CD1c-positive myeloid dendritic cell (primary cell): ENCODE data around the gene ENTREP3.
"Not testable (repeated sequence)": the region's sequence is repeated elsewhere in the genome, so short reads cannot be mapped to it uniquely, and the experiment has no call there.

Experiments used
- DNase-seq: peaks from one replicate; pipeline ENCODE4 v3.0.0-alpha.2; 2016; ENCODE audit errors: extremely low spot score

The ENTREP3 gene

DNA sequence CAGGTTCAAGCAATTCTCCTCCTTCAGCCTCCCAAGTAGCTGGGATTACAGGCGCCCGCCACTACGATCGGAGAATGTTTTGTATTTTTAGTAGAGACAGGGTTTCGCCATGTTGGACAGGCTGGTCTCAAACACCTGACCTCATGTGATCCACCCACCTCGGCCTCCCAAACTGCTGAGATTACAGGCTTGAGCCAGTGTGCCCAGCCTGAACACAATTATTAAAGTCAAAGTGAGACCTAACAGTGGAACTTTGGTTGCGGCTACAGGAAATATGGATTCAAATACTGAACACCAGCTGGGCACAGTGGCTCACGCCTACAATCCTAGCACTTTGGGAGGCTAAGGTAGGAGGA lies 29.9 kb downstream of the ENTREP3 start:
- DNase-seq = not testable (repeated sequence)

- peak; percentile 55 for DNase-seq
These were observed 32.2 kb downstream of the ENTREP3 start for GRCh38 chr1:155223047-155223446.

DNA sequence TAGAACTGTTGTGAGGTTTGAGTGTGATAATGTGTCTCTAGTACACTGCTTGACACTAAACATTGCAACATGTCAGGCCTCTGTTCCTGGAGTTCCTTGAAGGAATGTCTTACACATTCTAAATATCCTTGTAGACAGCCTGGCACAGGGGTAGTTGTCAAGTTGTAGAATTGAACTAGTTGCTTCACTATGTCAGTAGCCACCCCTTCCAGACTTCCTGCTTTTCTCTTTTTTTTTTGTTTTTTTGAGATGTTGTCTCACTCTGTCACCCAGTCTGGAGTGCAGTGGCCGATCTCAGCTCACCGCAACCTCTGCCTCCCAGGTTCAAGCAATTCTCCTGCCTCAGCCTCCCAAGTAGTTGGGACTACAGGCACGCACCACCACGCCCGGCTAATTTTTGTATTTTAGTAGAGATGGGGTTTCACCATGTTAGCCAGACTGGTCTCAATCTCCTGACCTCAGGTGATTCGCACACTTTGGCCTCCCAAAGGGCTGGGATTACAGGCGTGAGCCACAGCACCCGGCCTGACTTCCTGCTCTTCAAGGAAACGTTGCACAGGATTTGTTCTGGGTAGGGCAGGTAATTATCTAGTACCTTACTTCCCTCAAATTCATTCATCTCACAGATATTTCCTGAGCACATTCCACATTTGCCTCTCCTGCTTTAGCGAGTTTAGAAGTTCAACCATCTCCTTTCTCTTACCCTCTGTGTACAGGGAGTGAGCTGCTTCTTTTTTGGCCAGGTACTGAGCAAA lies 34.9 kb downstream of the ENTREP3 start:
- peak; percentile 19 for DNase-seq

DNA sequence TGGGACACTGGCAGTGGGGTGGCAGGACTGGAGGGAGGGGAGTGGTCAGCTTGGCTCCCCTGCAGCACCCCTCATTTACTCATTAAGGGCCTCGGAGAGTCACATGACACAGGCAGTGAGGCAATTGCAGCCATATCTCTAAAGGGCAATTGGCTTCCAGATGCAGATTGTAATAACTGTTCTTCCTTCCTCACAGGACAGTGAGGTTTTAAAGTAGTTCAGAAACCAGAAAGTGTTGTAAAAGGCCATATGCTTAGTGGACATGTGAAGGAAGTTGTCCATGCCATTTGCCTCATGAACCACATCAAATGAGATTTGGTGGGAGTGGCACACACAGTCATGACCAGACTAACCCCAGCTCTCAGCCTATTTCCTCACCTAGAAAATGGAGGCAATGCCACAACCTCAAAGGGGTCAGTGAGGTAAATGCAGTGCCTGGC lies 35.7 kb downstream of the ENTREP3 start:
- peak; percentile 73 for DNase-seq

- peak; percentile 66 for DNase-seq
These were observed 36.3 kb downstream of the ENTREP3 start for GRCh38 chr1:155218854-155219591.

GRCh38 chr1:155214702-155215101 lies 40.6 kb downstream of the ENTREP3 start:
- not testable (repeated sequence) for DNase-seq

DNA sequence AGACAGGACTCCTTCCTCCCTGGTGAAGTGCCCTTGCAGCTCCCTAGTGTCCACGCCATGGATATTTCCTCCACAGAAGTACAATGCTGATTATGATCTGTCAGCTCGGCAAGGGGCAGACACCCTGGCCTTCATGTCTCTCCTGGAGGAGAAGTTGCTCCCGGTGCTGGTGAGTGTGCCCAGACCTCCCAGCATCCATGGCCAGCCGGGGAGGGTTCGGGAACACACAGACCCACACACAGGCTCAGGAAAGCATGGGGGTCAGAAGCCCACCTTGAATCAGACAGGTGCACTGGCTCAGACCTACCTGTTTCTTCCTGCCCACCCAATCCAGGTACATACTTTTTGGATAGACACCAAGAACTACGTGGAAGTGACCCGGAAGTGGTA lies 43.2 kb downstream of the ENTREP3 start:
- DNase-seq = not testable (repeated sequence)

DNA sequence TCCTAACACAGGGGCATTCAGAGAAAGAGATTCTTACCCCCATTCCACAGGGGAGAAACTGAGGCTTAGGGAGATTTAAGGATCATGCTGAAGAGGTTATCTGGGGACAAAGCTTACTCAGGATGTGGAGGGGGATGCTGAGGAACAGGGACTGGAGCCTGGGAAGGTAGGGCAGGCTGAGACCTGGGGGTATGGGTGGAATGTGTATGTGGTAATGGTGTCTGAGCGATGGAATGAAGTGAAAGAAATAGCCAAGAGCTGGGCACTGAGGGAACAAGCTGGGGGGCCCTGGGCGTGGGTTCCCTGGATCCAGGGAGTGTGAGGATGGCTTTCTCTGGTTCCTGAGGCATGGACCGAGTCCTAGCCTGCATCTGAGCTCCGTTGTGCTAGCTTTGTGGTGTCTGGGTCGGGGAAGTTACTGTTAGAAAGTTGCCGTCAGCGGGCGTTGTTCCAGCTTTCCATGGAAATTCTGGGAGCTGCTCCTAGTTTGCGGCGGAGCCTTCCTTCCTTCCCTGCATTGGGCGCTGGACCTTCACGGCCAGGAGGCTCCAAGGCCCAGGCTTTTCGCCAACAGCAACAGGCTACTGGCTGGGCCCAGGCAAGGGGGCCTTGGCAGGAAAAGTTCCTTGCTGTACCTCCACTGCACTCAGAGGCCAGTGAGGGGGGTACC lies 43.8 kb downstream of the ENTREP3 start:
- DNase-seq = not testable (repeated sequence)

DNA sequence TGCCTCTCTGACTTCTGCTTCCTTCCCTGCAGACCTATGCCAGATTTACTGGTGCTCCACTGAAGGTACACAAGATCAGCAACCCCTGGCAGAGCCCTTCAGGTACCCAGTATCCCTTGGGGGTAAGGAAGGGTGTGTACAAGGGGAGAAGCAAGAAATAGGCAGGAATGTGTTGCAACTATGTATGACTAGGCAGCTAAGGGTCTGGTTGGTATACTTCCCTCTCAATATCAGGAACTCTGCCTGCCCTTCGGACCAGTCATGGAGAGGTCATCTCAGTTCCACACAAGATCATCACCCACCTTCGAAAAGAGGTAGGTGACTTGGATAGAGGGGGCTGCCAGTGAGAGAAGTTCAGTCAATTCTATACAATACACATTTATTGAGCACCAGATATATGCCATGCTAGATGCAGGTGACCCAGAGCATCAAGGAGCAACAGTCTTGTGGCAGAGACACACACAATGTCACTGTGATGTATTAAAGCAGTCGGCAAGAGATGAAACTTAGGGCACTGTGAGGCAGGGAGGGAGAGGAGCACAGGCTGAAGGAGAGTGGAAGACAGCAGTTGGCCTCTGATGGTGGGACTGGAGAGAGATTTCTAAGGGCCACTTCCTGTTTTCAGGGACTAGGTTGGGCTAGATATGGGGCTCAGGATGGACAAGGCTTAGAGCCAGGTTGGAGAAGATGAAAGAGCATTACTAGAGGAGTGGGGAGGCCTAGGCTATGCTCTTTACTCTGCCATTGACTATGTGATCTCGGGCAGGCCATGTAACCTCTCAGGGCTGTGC lies 44.8 kb downstream of the ENTREP3 start:
- DNase-seq = peak; percentile 80

DNA sequence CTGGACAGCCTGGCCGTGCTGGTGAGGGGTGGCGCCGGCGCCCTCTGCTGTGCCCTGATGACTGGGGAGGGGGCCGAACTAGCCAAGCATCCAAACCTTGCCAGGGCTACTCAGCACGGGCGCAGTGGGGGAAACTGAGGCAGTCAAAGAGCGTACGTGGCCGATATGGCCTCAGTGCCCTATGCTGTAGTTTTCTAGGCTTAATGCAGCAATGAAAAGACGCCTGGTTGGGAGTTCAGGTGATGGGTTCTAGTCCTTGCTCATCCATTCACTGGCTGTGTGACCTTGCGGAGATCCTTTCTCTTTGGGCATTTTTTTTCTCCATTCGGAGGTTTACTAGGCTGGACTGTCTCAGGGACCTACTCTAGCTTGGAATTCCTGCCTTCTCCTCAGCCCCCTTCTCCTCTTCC lies 46.0 kb downstream of the ENTREP3 start:
- no peak for DNase-seq

DNA sequence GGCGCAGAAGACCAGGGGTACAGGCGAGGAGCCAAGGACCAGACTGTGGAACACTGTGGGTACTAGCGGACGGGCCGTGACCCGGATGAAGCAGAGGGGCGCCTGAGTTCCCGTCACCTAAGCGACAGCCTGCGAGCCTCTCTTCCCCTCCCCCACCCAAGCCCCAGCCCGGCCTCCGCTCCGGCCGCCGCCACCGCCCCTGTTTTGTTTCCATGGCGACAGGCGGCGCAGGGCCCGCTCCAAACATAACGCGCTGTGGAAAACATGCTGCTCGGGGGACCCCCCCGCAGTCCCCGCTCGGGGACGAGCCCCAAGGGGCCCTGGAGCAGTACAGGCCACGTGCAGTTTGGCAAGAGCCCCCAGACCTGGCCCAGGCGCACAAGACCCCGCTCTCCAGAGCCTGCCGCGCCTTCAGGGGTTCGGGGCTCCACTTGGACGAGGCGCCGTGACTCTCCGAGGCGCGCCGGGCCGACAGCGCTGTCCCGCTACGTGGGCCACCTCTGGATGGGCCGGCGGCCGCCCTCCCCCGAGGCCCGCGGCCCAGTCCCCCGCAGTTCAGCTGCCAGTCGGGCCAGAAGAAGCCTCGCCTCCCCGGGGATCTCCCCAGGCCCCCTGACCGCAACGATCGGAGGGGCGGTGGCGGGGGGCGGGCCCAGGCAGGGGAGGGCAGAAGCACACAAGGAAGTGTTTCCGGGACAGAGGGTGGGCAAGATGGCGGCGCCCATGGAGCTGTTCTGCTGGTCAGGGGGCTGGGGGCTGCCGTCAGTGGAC lies 46.6 kb downstream of the ENTREP3 start, which contains the start of gene MTX1:
TSS of gene MTX1 (plus strand) at position 155 of the 771 bp plus-strand sequence. CDS start at position 265, 110 bp downstream.
- DNase-seq = peak; percentile 88

DNA sequence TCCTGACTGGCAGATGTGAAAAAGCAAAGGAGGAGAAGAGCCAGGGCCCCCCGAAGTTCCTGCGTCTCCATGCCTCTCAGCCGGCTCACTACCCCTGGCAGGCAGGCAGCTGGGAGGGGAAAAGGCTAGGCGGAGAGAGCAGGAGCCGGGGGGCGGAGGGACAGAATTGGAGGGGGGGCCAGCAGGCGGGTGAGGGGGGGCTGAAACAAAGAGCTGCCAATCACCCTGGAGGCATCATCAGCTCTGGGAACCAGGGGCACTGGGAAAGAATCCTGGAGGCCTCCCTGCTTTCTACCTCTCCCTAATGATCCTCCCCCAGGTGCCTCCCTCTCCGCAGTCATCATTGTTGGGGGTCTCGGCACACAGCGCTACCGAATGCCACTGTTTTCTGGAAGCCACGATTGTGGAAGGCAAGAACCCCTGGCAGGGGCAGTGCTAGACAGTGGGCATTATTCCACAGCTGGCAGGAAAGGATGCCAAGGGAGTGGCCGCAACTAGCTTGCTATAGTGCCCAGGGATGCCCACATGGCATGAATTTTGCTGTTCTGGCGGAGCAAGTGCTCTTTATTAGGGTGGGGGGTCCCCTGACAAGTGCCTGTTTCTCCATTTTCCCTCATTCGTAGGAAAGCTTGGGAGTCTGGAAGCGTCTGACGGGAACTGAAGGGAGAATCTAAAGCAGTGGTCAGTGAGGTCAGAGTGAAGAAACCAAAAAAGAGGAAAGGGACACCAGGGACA lies 47.3 kb downstream of the ENTREP3 start, which contains the start of gene THBS3:
TSS of gene THBS3 (minus strand) at position 92 of the 735 bp plus-strand sequence. CDS start at position 71, 21 bp downstream.
- no peak for DNase-seq

GRCh38 chr1:155206891-155207805 lies 48.1 kb downstream of the ENTREP3 start:
- DNase-seq = peak; percentile 87

GRCh38 chr1:155205969-155206593 lies 49.2 kb downstream of the ENTREP3 start:
- DNase-seq = no peak

DNA sequence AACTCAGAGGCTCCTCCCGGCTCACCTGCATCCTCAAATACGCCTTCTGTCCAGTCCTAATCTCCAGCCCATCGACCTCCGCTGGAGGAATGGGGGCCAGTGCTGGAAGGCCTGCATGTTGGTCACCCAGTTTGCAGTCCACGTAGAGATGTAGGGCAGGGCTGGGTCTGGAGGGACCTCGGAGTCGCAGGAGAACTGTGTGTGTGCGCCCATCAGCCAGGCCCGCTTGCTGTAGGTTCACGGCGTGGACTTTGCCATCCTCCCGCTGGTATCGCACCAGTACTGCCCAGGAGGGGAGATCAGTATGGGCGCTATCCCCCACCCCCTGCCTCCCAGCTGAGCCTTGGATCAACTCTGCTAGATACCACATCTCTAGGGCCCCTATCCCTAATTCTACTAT lies 50.2 kb downstream of the ENTREP3 start:
- DNase-seq = no peak

DNA sequence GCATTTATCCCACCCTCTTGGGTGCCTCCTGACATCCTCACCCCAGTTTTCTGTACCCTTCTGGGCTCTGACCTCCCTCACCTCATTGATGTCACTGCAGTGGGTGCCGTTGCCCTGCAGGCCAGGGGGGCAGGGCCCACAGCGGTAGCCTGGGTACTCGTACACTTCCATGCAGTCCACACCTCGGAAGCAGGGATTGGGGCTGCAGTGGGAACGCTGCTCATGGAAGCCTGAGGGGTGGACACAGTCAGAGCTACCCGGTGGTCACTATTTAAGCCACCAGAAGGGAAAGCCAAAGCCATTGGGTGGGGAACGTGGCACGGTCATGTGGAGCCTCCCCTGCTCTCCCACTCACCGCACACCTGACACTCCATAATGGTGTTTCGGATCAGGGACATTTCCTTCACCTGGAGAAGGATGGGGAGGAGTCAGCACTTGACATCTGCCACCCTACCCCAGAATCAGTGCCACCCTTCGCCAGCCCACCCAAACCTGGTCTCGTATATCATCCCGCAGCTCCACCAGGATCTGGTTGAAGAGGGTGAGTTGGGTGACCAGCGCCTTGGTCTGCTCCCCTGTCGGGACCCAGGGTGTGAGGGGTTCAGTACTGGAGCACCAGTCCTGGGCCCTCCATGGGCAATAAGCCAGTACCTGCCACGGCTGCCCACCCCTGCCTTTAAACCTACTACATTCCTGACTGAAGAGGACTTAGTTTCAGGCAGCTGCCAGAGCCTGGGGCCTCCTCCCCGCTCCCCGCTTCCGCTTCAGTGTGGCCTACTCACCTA lies 52.4 kb downstream of the ENTREP3 start:
- no peak for DNase-seq

DNA sequence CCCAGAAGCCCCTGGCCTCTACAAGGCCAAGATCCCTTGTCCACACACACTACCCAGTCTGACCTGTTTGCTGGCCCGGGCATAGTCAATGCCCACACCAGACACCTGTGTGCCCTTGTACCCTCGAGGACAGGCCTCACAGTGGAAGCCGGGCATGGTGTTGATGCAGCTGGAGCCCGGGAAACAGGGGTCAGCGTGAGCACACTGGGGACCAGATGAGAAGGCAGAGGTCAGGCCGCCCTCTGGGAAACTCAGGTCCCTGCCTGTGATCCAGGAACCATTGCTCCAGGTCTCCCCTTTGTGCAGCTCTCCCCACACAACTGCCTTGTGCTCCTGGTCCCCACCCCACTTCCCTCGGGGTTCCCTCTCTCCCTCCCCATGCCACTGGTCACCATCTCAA lies 53.1 kb downstream of the ENTREP3 start:
- DNase-seq = no peak

DNA sequence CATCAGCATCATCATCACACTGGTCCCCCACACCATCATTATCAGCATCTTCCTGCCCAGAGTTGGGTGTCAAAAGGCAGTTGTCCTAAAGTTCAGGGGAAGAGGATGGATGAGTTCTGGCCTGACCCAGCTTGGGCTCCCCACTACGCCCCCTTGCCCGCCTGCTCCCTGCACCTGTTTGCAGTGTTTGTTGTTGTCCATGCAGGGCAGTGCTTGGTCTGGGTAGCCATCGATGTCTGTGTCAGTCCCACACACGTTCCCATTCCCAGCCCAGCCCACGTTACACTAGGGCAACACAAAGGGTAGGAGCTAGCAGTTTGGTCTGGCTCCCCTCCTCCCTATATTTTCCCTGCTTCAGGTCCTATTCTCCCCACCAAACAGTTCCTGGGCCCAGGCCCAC lies 54.4 kb downstream of the ENTREP3 start:
- DNase-seq = no peak
